HCT116 (cell line): Measurements from ENCODE around the gene CARMIL1. TPM values are rescaled to one million over a fixed set of nuclear protein-coding genes. Genes with fewer than 3 reads are reported as not detected.

Source experiments
- ATAC-seq: fragments of 200-7000 bp; cut with Tn5 transposase; 2 replicates; pipeline ENCODE4 v1.9.1; 2020; ENCODE audit warnings: mild to moderate bottlenecking, moderate library complexity
- BruUV-seq: library from RNA; stranded (reverse); fragments of 400-500 nt; replicated peaks from 2 replicates; lab custom pipeline; 2021; lab: Mats Ljungman, UMichigan
- CTCF ChIA-PET: fragments of 300-600 bp; sonication (Branson Sonifier 250); formaldehyde crosslinking; loops from one replicate; lab custom pipeline; 2021; ENCODE audit warnings: antibody characterized with exemption; lab: Charles Lee
- POLR2A ChIA-PET: fragments of 300-600, 350-600 bp; sonication (Branson Sonifier 250); formaldehyde crosslinking; loops from one replicate; lab custom pipeline; 2021; ENCODE audit warnings: antibody characterized with exemption; lab: Charles Lee
- RAD21 ChIA-PET, 2 experiments: fragments of 300-600 bp; sonication (Branson Sonifier 250); formaldehyde crosslinking; loops; one replicate each; lab custom pipeline; 2023; ENCODE audit warnings: low total read pairs in 2 of 2; ENCODE audit not compliant: uncharacterized antibody in 2 of 2, unreplicated experiment in 2 of 2, low non-redundant PET in 1 of 2; lab: Charles Lee
- DNase-seq: peaks from one replicate; pipeline ENCODE4 v3.0.0-alpha.2; 2010; ENCODE audit warnings: low read depth, low spot score
- H2AFZ ChIP-seq: fragments of 200-600 bp; shearing (Covaris generic), sonication (generic); 2 replicates; pipeline ENCODE4 v1.6.1; 2017; ENCODE audit warnings: low read depth, mixed run types, mixed read lengths, antibody characterized with exemption, low read length; ENCODE audit not compliant: poor library complexity, severe bottlenecking
- H3K27ac ChIP-seq: 2 replicates; pipeline ENCODE4 v1.5.1; 2012; ENCODE audit warnings: low read depth, low read length
- H3K27me3 ChIP-seq: fragments of 200-600 bp; sonication (generic); 2 replicates; pipeline ENCODE4 v1.6.1; 2016; ENCODE audit warnings: mixed run types, low read length, mixed read lengths; ENCODE audit not compliant: insufficient read depth
- H3K36me3 ChIP-seq, 2 experiments: fragments of 200-500 bp in 1 of 2; fragments of 200-600 bp in 1 of 2; sonication (Bioruptor generic) in 1 of 2; sonication (generic) in 1 of 2; 2 replicates each; pipeline versions ENCODE4 v1.5.1 to v1.6.1; 2014 to 2016; ENCODE audit warnings: low read length in 2 of 2, inconsistent platforms in 1 of 2, mixed read lengths in 1 of 2, mixed run types in 1 of 2; ENCODE audit not compliant: insufficient read depth in 2 of 2, control insufficient read depth in 1 of 2
- H3K4me1 ChIP-seq, 2 experiments: fragments of 200-600 bp in 1 of 2; sonication (generic) in 1 of 2; 2 replicates each; pipeline versions ENCODE4 v1.5.1 to v1.6.1; 2012 to 2017; ENCODE audit warnings: low read length in 2 of 2, inconsistent platforms in 1 of 2, mild to moderate bottlenecking in 1 of 2, mixed read lengths in 1 of 2, mixed run types in 1 of 2, moderate library complexity in 1 of 2; ENCODE audit not compliant: insufficient read depth in 2 of 2, control insufficient read depth in 1 of 2
- H3K4me2 ChIP-seq: fragments of 200-600 bp; sonication (generic); 2 replicates; pipeline ENCODE4 v1.6.1; 2017; ENCODE audit warnings: mixed run types, low read length, mixed read lengths
- H3K4me3 ChIP-seq, 2 experiments: fragments of 200-600 bp in 1 of 2; sonication (generic) in 1 of 2; replicated peaks in 1 of 2; 2 replicates each; pipeline ENCODE4 v1.5.1; 2011 to 2016; ENCODE audit warnings: low read length in 2 of 2, control low read depth in 1 of 2, low read depth in 1 of 2, mild to moderate bottlenecking in 1 of 2, mixed read lengths in 1 of 2, mixed run types in 1 of 2
- H3K79me2 ChIP-seq: fragments of 200-600 bp; sonication (generic); 2 replicates; pipeline ENCODE4 v1.6.1; 2017; ENCODE audit warnings: mild to moderate bottlenecking, mixed run types, low read length, moderate library complexity, mixed read lengths; ENCODE audit not compliant: insufficient read depth
- H3K9ac ChIP-seq: fragments of 200-600 bp; sonication (generic); 2 replicates; pipeline ENCODE4 v1.6.1; 2016; ENCODE audit warnings: low read length, mixed read lengths
- H3K9me2 ChIP-seq: fragments of 200-600 bp; sonication (generic), shearing (Covaris generic); 2 replicates; pipeline ENCODE4 v1.6.1; 2017; ENCODE audit warnings: mixed run types, mild to moderate bottlenecking, moderate library complexity; ENCODE audit not compliant: insufficient read depth
- H3K9me3 ChIP-seq, 2 experiments: fragments of 200-500 bp in 1 of 2; fragments of 200-600 bp in 1 of 2; sonication (Bioruptor generic) in 1 of 2; sonication (generic) in 1 of 2; 2 replicates each; pipeline ENCODE4 v1.6.1; 2014 to 2017; ENCODE audit warnings: low read length in 2 of 2, mixed read lengths in 2 of 2, inconsistent platforms in 1 of 2, low read depth in 1 of 2, mild to moderate bottlenecking in 1 of 2, mixed run types in 1 of 2, moderate library complexity in 1 of 2; ENCODE audit not compliant: control insufficient read depth in 1 of 2, insufficient read depth in 1 of 2
- H4K20me1 ChIP-seq: fragments of 200-600 bp; sonication (generic), shearing (Covaris generic); 2 replicates; pipeline ENCODE4 v1.6.1; 2017; ENCODE audit warnings: mixed run types, mild to moderate bottlenecking, moderate library complexity; ENCODE audit not compliant: insufficient read depth
- ATF3 ChIP-seq: IDR thresholded peaks from 2 replicates; pipeline ENCODE4 v1.6.1; 2012
- CEBPB ChIP-seq: IDR thresholded peaks from 2 replicates; pipeline ENCODE4 v1.6.1; 2012; ENCODE audit warnings: low read depth
- EGR1 ChIP-seq: IDR thresholded peaks from 2 replicates; pipeline ENCODE4 v1.6.1; 2012; ENCODE audit warnings: low read depth
- EZH2 ChIP-seq: fragments of 200-600 bp; sonication (generic); IDR thresholded peaks from 2 replicates; pipeline ENCODE4 v1.6.1; 2017; ENCODE audit warnings: antibody characterized with exemption, mixed run types
- EZH2phosphoT487 ChIP-seq: fragments of 200-600 bp; IDR thresholded peaks from 2 replicates; pipeline ENCODE4 v1.6.1; 2018; ENCODE audit warnings: antibody characterized with exemption, borderline replicate concordance
- FOSL1 ChIP-seq: IDR thresholded peaks from 2 replicates; pipeline ENCODE4 v1.6.1; 2012; ENCODE audit warnings: low read depth
- JUND ChIP-seq: IDR thresholded peaks from 2 replicates; pipeline ENCODE4 v1.6.1; 2012
- MAX ChIP-seq: IDR thresholded peaks from 2 replicates; pipeline ENCODE4 v1.6.1; 2012
- POLR2A ChIP-seq: IDR thresholded peaks from 2 replicates; pipeline ENCODE4 v1.7.0; 2011; ENCODE audit warnings: borderline replicate concordance; ENCODE audit not compliant: insufficient read depth, insufficient read length; ENCODE audit errors: extremely low read depth
- POLR2AphosphoS5 ChIP-seq: IDR thresholded peaks from 2 replicates; pipeline ENCODE4 v1.6.1; 2011; ENCODE audit warnings: mild to moderate bottlenecking, low read depth, low read length, moderate library complexity
- RAD21 ChIP-seq: IDR thresholded peaks from 2 replicates; pipeline ENCODE4 v1.6.1; 2012; ENCODE audit warnings: low read depth, mild to moderate bottlenecking
- SP1 ChIP-seq: IDR thresholded peaks from 2 replicates; pipeline ENCODE4 v1.6.1; 2012; ENCODE audit warnings: low read depth
- TCF7L2 ChIP-seq: IDR thresholded peaks from 2 replicates; pipeline ENCODE4 v1.7.0; 2011; ENCODE audit warnings: borderline replicate concordance, inconsistent platforms; ENCODE audit not compliant: insufficient read depth, insufficient read length; ENCODE audit errors: extremely low read depth
- YY1 ChIP-seq: IDR thresholded peaks from 2 replicates; pipeline ENCODE4 v1.6.1; 2011; ENCODE audit warnings: low read length, low read depth, moderate library complexity, mild to moderate bottlenecking; ENCODE audit not compliant: insufficient replicate concordance; ENCODE audit errors: extremely low read depth
- ZBTB33 ChIP-seq: IDR thresholded peaks from 2 replicates; pipeline ENCODE4 v1.6.1; 2011; ENCODE audit warnings: mild to moderate bottlenecking, low read length, moderate library complexity; ENCODE audit not compliant: insufficient replicate concordance; ENCODE audit errors: extremely low read depth
- ZFX ChIP-seq: fragments of 450-650 bp; IDR thresholded peaks from 2 replicates; pipeline ENCODE4 v1.6.1; 2017
- intact Hi-C: fragments of 100-400 bp; cut with micrococcal nuclease; formaldehyde crosslinking; loops from 2 replicates; pipeline ENCODE4 v1.10.0; 2022
- total RNA-seq: library from RNA; stranded (reverse); gene quantifications from one replicate; pipeline ENCODE4 v1.2.1, GENCODE V29; 2021; ENCODE audit not compliant: unreplicated experiment

CARMIL1 gene
- total RNA-seq, 1 experiment from 2014 or later: 21.7 TPM

GRCh38 chr6:25351485-25351884 is 72.3 kb downstream of the CARMIL1 start:
- ATAC-seq: no peak

More at GRCh38 chr6:25351485-25351884, 72.3 kb downstream of the CARMIL1 start:
- H3K9ac ChIP-seq: no peak overlapping the region
- no peak for TF ChIP-seq RAD21
- TF ChIP-seq ZBTB33: no peak
- TF ChIP-seq POLR2A: no peak
- TF ChIP-seq MAX: no peak
- TF ChIP-seq ZFX: no peak
- TF ChIP-seq SP1: no peak
- no peak for TF ChIP-seq JUND
- TF ChIP-seq EGR1: no peak
- no peak for TF ChIP-seq YY1
- no peak for TF ChIP-seq ATF3
- no peak for TF ChIP-seq FOSL1
- no peak for TF ChIP-seq TCF7L2
- TF ChIP-seq POLR2AphosphoS5: no peak
- no peak for TF ChIP-seq EZH2
- no peak for TF ChIP-seq EZH2phosphoT487
- no peak for TF ChIP-seq CEBPB
- TF ChIP-seq, all 23 proteins: peak for 0
- Histone ChIP-seq H3K36me3 (no peaks in the 10 kb centered on the region), H3K9me2 (no peaks in the 10 kb centered on the region), H3K4me1 (no peaks in the 10 kb centered on the region; a peak in 1 of 4 replicates), H3K27ac (no peak overlapping the region), H3K4me2 (no peak overlapping the region), H2AFZ (no peak overlapping the region), H4K20me1 (no peaks in the 10 kb centered on the region), H3K9me3 (no peaks in the 10 kb centered on the region), H3K4me3 (no peak overlapping the region), H3K79me2 (peaks cover 8% of the 10 kb centered on the region; the same call in 1 of the 2 replicates), H3K27me3 (no peaks in the 10 kb centered on the region)
- intact Hi-C loops: no loop called here
- POLR2A ChIA-PET: no interaction called here
- CTCF ChIA-PET: no interaction called here
- DNase-seq: no peak
- no TSS peak for BruUV-seq
- RAD21 ChIA-PET: no interaction called here
